D341Med (cell line): ENCODE results near the gene PTPRT.

Experiments used
- DNase-seq: peaks from one replicate; pipeline ENCODE4 v3.0.0; 2012; ENCODE audit warnings: low spot score

PTPRT gene

DNA sequence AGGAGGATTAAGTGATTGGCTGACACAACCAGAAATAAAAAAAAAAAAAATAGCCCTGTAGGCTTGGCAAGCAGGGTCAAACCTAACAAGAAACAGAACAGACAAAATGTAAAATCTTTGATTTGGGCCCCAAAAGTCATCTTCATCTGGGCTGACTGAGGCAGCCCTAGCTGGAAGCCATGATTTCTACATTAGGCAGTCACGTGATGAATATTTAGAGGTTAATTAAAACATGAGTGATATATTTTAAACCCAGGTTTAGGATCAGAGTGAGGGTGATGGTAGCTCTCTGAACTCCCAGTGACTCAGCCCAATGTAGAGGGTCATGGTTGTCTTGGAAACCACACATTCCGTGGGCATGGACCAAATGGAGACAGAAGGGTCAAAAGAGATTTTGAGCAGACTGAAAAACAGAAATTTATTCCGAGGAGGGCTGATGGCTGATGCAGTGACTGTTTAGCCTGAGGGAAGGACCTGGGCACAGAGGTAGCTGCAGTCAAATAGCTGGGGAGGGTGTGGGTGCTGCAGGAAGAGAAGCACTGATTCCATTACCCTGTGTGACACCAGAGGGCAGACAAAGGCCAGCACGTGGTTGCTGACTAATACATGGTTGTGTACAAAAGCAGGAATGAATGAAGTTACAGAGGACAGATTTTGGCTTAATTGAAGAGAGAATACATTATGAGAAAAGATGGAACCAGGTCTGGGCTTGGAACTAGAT lies 998.4 kb downstream of the PTPRT start:
- DNase-seq, result peak; percentile 33

DNA sequence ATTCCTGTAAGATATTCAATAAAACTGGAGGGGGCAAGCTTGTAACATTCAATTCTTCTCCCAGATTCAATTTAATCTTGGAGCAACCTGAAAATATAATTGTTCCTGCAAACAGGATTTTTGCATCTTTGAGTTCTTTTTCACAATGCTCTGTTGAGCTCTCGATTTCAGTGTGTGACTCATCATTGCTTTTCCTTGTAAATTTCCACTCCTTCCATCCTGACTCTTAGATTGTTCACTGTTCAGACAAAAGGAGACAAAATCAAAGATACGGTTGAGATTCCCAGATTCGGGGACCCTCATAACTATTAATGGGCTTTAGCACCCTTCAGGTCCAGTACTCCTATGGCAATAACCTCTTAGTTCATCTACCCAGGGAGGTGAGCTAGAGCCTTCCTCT lies 999.6 kb downstream of the PTPRT start:
- no peak for DNase-seq

DNA sequence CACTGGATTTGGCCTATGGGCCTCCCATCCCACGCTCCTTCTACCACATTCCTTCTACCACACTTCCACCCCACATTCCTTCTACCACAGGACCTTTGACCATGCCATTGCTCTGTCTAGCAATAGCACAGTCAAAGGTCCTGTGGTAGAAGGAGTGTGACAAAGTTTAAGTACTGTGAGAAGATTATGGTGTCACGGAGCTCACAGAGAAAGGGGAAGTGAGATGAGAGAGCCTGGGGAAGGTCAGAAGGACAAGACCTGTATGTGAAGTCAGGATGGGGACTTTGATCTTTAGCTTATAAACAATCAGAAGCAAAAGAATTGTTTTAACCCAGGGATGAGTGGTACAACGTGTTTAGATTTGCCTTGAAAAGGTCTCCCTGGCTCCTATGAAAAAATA lies 1003.4 kb downstream of the PTPRT start:
- no peak for DNase-seq

DNA sequence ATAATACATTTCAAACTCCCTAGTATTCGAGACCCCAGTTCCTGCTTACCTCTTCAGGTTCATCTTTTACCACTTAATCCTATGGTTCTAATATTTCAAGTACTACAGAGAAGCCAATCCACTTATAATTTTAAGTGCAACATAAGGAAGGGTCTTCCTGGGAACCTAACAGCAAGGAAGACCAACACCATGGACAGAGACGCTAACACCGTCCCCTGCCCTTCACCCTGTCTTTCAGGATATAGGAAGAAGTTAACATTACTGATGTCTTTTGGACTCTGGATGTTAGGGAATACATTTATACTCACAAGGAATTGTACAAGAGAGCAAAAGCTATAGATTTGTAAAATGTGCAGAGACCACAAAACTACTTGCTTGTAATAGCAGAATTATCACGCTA lies 1006.6 kb downstream of the PTPRT start:
- no peak for DNase-seq

DNA sequence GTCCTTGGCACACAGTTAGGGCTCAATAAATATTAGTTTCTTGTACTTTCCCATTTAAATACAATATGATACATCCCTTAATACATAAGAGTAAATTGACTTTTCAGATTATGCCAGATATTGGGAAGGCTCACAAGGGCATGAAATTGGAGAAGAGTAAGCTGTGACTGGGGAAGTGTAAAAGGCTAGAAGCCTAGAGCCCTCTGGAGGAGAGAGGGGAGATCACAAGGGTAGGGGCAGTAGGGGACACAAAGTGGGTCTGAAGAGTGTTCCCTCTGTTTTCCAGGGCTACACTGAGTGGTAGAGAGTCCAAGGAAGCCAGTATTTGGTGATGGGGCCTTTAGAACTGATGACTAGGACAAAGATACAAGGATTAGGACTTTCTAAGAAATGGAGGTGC lies 1008.6 kb downstream of the PTPRT start:
- no peak for DNase-seq

DNA sequence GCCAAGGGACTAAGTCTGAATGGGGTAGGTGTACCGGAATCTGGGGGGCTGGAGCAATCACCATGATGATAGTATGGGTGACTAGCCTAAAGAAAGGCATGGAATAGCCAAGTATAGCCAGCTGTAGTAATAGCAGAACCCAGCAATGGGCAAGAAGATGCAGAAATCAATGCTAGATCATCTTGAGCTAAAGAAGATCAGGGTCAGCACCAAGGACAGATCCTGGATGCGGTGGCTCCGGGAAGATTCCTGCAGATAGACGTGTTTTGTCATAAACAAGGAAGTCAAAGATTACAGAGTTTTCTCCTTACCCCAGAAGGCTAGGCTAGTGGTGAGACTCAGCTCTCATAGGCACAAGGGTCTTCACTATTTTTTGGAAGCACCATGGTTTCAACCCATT lies 1009.9 kb downstream of the PTPRT start:
- DNase-seq, result no peak

DNA sequence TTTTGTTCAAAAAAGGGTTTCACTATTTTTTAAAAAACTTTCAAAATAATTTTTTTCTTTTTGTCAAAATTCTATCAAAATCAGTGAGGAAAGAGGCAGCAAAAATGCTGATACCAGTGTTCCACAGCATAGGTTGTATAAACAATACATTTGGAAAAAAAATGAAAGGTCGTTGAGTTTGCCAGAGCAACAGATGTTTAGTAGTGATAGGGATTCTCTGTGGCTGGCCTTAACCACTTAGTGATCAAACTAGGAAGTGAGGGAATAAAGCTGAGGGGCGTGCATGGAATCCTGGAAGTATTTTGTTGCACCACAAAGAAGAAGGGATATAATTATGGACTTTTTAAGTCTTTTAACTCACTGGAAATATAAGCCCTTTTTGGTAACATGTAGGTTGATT lies 1016.3 kb downstream of the PTPRT start:
- DNase-seq, result no peak

DNA sequence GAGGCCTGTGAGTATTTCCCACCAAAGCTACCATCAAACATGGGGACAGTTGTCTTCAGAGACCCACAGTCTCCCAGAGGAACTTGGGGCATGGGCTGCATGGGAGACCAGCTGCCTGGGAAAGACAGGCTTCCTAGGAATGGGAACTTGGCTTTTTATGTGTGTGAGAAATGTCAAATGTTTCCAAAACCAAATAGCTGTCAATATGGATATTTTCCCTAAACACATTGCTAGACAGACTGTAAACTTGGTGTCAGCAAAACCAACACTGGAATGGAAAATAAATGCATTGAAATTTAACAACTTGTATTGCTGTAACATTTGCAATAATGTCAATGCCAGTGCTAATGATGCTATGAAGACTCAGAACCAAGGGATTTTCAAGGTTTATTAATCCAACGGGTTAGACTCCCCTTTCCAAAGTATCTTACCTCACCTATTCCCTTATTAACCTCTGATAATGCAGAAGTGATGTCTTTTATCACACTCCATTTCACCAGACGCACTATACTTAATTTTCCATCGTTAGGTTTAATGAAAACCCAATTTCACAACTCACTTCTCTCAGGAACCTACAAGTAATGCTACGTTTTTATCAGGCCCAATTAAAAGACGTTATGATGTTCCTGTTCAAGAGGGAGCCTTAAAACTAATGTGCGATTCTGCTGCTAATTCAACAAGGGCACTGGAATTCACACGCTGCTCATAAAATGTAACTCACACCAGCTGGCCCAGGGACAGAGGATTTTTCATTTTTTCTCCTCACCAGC lies 1025.4 kb downstream of the PTPRT start:
- DNase-seq, result no peak

DNA sequence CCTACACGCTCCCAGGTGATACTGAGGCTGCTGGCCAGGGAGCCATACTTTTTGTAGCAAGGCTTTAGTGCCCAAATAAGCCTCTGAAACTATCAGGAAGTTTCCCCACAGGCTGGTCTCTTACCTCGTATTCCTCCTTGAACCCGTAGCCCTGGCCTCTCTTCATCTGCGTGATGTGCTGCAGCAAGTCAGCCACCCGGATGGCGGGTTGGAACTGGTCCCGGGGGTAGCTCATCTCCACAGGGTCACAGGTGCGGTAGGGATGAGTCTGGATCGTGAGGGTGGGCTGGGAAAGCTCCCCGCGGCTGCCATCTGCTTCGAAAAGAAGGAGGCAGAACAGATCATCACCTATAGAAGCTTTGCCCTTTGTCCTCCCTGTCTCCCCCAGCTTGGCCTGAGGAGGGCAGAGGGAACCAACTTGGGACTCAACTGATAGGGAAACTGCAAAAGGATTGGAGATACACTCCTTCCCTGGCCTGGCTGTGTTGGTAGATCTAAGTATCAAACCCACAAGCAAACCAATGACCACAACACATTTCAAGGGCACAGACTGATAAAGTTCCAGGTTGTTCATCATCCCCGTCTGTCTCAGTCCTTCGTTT lies 1028.4 kb downstream of the PTPRT start:
- DNase-seq, result no peak

DNA sequence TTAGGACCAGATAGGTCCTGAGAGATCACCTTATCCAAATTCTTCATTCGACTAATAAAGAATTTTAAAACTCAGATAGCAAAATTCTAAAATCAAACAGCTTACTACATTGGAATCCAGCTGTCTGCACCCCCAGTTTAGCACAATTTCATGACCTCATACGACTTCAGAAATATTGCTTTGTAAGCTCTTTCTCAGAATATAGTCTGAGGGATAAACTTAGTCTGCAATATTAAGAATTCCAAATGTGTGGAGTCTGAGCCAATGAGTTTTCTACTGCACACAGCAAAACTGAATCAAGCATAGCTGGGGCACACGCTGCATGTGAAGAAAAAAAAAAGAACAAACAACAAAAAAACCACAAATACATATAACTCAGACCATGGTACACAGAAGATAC lies 1029.9 kb downstream of the PTPRT start:
- DNase-seq, result no peak

DNA sequence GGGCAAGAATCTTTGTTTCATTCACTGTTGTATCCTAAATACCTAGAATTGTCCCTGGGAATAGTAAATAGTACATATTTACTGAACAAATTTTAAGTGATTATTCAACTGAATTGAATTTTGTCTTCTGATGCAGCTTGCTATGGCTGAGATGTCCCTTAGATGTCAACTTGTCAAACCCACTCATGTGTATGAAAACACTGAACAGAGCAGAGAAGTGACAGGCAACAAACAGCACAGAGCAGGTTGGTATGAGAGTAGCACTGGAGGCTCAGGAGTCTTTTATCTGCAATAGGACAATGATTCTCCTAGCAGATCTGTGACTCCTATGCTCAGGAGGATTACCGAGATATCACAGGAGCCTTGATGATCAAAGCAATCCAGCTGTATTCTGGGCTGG lies 1031.4 kb downstream of the PTPRT start:
- no peak for DNase-seq

DNA sequence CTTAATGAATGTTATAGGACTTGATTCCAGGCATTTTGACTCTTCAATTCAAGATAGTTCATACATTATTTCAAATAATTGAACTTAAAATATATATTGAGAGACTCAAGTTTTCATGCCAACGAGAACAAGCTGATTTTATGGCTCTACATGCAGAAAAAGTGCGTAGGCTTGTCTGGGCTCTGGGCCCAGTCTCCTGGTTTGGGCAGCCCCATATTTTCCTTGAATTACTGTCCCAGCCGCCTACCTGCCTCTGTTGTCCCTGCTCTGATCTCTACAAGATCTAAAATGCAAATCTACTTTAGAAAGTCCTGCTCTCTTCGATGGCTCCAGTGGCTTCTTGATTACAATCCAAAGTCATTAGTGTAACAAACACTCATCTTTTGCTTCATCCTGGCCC lies 1034.1 kb downstream of the PTPRT start:
- DNase-seq, result no peak

DNA sequence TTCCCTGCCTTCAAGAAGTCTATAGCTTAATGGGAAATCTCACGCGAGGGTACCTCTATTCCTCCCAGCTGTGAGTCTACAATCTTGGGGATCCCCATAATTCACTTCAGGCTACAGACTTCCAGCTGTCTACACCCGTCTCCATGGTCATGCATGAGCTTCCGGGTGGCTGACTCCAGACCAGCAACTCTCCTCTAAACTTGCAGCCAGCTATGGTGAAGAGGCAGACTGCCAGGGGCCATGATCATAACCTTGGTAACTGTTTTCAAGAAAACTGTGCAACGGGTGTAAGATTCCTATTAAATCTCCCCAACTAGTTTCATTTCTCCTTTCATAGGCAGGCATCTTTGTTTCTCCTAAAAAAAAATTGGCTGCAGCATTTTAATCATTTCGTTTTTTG lies 1037.1 kb downstream of the PTPRT start:
- no peak for DNase-seq

DNA sequence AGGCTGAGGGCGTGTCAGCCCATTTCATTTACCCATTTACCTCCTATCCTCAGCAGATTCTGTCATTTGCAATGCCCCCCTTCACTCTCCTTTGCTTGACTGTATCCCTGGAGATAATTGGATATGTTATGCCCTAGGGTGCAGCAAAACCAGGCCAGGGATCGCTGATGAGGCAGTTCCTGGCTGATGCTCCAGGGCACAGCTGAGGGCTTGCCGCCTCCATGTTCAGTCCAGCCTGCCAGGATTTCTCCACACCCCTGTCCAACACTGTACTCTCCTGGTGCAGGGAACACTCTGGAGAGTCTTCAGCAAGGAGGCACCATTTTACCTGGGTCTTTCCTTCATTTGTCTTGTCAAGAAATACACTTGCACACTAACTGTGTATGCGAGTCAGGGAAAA lies 1039.5 kb downstream of the PTPRT start:
- DNase-seq, result no peak

DNA sequence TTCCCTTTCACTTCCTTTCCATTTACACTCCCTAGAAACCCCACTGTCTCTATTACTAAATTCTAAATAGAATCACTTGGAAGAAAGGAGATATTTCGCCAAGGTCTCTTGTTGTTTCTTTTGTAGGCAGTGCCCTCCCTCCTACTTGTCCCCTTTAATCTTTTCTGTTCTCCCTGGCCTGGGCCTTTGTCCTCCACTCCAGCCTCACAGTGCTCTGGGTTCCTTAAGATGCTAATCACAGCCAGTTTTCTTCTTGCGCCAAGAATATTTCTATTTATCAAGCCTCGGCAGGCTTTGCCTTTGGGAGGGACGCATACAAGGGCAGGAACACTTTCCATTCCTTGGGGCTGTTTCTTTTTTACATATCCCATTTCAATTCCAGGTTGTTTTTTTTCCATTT lies 1051.0 kb downstream of the PTPRT start:
- DNase-seq, result no peak

DNA sequence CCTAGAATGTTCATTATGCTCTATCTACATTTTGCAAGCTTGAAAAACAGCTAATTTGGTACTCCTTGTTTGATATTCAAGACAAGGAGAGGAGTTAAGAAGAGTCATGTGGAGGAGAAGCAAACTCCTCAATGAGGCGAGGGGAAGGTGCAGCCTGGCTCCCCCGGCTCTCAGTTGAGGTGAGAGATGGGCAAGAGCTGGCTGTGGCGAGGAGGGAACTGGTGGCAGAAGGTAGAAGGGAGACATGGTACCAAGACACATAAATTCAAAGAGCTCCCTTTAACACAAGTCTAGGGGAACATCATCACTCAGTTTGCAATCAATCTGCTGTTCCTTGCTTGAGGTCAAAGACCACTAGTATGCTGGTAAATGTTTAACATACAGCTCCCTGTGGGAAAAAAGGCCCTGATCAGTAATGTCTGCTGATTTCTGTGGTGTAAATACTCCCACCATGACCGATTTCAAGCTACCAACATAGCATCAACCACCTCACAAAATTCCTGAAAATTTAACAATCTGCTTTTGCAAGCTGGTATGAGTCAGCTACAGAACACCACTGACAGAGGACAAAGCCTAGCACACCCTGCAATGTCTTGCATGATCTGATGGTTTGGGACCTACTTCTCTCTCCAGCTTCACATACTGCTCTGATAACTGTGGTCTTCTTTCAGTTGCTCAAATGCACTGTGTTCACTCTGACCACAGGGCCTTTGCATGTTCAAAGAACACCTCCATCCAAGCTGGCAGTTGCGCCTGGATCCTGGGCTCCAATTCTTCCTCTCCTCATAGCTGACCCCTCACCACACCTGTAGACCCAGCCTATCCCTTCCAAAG lies 1055.2 kb downstream of the PTPRT start:
- no peak for DNase-seq

DNA sequence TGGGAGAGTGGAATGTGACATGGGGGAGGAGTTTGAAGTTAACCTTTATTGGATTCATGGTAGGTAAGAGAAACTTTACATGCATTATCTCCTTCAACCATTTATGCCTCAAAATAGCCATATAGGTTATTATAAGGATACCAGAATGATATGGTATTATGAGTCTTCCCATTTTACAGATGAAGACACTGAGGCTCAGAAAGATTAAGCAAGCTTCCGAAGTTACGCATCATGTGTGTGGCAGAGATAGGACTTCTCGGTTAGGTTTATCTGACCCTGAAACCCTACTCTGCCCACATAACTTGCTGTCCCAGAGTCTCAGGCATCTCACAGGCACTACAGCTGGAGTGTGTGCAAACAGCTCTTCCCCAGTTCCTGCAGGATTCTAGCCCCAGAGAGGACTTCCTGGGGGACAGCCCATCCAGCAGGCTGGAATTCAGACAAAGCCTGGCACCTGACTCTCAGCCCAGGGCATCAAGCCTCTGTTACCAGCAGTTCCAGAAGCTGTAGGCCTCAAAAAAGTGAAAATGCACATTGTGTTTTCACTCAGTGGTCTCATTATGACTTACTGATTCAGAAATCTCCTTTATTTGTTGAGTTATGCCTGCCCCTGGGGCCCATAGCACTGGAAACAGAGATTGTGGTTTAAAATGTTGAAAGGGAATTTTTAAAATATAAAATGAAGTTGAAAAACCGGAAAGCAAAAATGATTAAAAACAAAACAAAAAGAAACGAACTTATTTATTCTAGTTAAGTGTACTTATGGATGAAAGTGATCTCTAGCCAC lies 1058.7 kb downstream of the PTPRT start:
- no peak for DNase-seq

DNA sequence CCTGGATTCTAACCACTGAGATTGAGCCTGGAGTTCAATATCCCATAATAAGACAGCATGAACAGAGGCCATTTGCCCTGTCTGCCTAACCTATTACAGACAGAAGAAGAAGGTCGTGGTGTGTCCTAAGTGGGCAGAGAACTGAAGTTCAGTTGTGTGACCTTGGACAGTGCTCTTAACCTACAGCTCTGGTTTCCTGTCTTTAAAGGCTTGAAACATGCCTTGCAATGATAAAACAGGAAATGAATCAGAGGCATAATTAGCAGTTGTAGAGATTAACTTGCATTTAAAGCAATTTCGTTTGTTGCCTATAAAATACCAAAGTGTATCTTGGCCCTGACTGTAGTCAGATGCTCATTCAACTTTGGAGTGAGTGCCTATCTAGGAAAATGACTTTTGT lies 1064.3 kb downstream of the PTPRT start:
- no peak for DNase-seq

DNA sequence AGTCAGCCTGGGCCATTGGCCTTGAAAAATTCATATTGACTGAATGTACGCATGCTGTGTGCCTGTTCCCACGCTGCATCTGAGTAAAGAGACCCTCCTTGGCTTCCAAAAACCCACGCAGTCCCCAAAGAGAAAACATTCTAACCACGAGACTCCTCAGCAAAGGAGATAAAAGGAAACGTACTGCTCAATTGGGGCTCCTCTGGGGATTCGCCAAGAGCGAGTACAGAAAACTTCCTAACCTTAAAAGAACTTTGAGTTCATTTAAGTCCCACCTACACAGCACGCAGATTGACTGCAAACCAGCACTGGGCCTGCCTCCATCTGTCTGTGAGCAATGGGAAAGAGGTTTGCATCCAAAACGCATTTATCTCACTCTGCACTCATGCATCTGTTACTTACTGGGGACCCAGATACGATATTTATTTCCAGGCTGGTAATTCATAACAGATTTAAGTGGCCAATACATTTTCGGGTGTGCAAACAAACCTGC lies 1065.7 kb downstream of the PTPRT start:
- DNase-seq, result no peak

DNA sequence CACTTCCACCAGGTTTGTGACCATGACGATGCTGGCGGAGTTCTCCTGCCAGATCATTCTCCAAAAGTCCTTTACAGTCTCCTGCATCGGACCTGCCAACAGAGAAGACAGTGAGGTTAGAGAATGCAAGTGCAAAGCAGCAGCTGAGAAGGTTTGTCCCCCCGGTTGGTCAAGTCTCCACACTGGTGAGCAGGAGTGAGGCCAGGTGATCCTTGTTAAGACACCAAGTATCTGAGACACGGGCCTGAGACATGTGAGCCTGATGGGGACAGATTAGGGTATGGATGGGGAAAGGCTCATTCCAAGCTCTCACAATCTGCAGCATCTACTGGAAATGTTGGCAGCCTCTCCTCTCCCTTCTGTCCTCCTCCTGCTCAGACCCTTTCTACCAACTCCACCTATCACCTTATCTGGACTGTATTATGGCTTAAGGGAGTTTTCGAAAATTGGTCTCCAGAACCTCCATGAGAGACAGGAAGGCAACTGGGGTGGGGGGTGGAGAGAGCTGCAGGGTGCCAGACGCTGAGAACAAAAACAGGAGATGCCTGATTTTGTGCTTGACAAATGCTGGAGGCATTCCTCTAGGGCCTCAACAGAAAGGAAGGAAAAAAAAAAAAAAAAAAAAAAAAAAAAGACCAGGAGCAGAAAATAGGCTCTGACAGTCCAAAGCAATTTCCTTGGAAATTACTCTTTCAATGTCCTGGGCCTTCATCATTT lies 1071.1 kb downstream of the PTPRT start:
- no peak for DNase-seq

DNA sequence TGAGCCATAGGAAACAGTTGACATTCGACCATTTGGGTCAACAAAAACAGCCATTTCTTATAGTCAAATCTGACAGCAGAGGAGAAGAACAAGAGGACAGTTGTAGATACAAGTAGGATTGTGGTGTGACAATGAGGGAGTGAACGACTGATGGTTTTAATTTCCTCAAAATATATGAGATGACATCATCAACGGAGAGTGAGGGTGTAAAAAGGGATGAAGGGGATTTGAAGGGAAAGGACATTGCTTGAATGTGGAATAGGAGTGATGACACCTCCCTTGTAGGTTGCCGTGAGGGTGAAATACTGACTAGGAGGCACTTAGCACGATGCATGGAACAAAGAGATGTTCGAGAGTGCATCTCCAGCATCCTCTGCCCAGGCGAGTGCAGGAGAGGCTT lies 1071.7 kb downstream of the PTPRT start:
- no peak for DNase-seq
